SU-DHL-6 (cell line): ENCODE results near the gene RTN4R.

ENCODE experiments used
- CTCF ChIP-seq: fragments of 200-600 bp; sonication (generic); IDR thresholded peaks from one replicate; pipeline ENCODE4 v1.5.1; 2017; ENCODE audit warnings: antibody characterized with exemption, mild to moderate bottlenecking, low read length, moderate library complexity; ENCODE audit not compliant: insufficient read depth, poor library complexity, severe bottlenecking
- EZH2phosphoT487 ChIP-seq: fragments of 200-600 bp; sonication (generic), shearing (Covaris generic); conservative IDR thresholded peaks from 2 replicates; pipeline ENCODE4 v1.6.1; 2018; ENCODE audit warnings: mild to moderate bottlenecking, antibody characterized with exemption, low read length, moderate library complexity, mixed read lengths

- no peak for TF ChIP-seq EZH2phosphoT487
- no peak for TF ChIP-seq CTCF
Measured at GRCh38 chr22:20210473-20211059, 57.6 kb downstream of the RTN4R start.
